ENCODE measurements around the gene ZIC5. TPM values are rescaled to one million over a fixed set of nuclear protein-coding genes. Genes with fewer than 3 reads are reported as not detected.

ZIC5 gene
- total and polyA plus RNA-seq, 8 donors = 0.06 TPM; not detected in 7

- intact Hi-C loops (cut with DNase I) = no loop called here
- H3K4me1 ChIP-seq = peaks cover 3 to 8% (median 5%) of the 10 kb centered on the region in 3 donors
- ATAC-seq (no peak), FAIRE-seq (no peak), DNase-seq (no peak)
- no peaks in the 10 kb centered on the region for H3K9me3 ChIP-seq
- H3K27ac ChIP-seq = no peak overlapping the region
- TF ChIP-seq CTCF (IDR thresholded peaks at IDR 0.05) = no peak
- peaks cover 22 to 93% (median 58%) of the 10 kb centered on the region in 4 donors for H3K27me3 ChIP-seq
- WGBS, 2 donors = 9 to 10% methylated on average over 34 of the region's 34 CpGs
- no peak overlapping the region for H3K4me3 ChIP-seq
- H3K36me3 ChIP-seq = no peaks in the 10 kb centered on the region
Measured at GRCh38 chr13:99974939-99975561, 3.5 kb upstream of the ZIC5 start.

GRCh38 chr13:99974296-99974938 lies 2.9 kb upstream of the ZIC5 start:
- peaks cover 22 to 93% (median 60%) of the 10 kb centered on the region in 4 donors for H3K27me3 ChIP-seq
- no peaks in the 10 kb centered on the region for H3K36me3 ChIP-seq
- H3K9me3 ChIP-seq = no peaks in the 10 kb centered on the region
- no peak overlapping the region for H3K27ac ChIP-seq
- FAIRE-seq (no peak), DNase-seq (no peak), ATAC-seq (no peak)
- no peak overlapping the region for H3K4me3 ChIP-seq
- H3K4me1 ChIP-seq = peaks cover 0 to 1% (median 0%) of the 10 kb centered on the region in 3 donors
- 17 to 20% methylated on average over 18 of the region's 18 CpGs for WGBS, 2 donors
- no peak for TF ChIP-seq CTCF (IDR thresholded peaks at IDR 0.05)
- intact Hi-C loops (cut with DNase I) = no loop called here

DNA sequence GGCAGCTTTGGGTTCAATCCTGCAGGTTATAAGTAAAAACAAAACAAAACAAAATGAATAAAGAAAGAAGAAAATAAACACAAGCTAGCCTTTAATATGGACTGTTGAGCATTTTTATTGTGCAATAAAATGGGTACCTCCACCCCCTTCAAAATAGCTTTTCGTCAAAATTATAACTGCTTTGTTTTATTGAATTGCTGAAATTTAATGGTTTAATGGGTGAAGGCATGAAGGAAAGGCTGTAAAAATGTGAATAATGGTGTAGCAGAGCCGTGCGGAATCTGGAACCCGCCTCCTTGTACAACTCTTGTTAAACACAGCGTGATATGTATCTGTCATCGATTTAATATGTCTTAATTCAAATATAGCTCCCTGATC lies 2.2 kb upstream of the ZIC5 start:
- DNase-seq = no peak

GRCh38 chr13:99973163-99973807 lies 1.7 kb upstream of the ZIC5 start:
- H3K27ac ChIP-seq = no peak overlapping the region
- H3K4me3 ChIP-seq = no peak overlapping the region
- H3K27me3 ChIP-seq = peaks cover 22 to 94% (median 58%) of the 10 kb centered on the region in 4 donors
- DNase-seq (no peak), FAIRE-seq (no peak), ATAC-seq (no peak)
- H3K9me3 ChIP-seq = no peaks in the 10 kb centered on the region
- intact Hi-C loops (cut with DNase I) = no loop called here
- no peaks in the 10 kb centered on the region for H3K36me3 ChIP-seq
- WGBS, 2 donors = 16 to 17% methylated on average over 11 of the region's 11 CpGs
- H3K4me1 ChIP-seq = peaks cover 0 to 8% (median 5%) of the 10 kb centered on the region in 3 donors
- no peak for TF ChIP-seq CTCF (IDR thresholded peaks at IDR 0.05)

More for the DNA sequence above, 2.2 kb upstream of the ZIC5 start:
- Histone ChIP-seq H3K4me1 (peaks cover 0 to 3% (median 0%) of the 10 kb centered on the region in 3 donors), H3K27ac (no peak overlapping the region), H3K4me3 (no peak overlapping the region), H3K36me3 (no peaks in the 10 kb centered on the region), H3K9me3 (no peaks in the 10 kb centered on the region), H3K27me3 (peaks cover 22 to 93% (median 59%) of the 10 kb centered on the region in 4 donors)
- ATAC-seq = no peak
- FAIRE-seq = no peak
- TF ChIP-seq CTCF (IDR thresholded peaks at IDR 0.05) = no peak
- 20 to 22% methylated on average over 6 of the region's 6 CpGs for WGBS, 2 donors
- intact Hi-C loops (cut with DNase I) = no loop called here

All from pancreas (tissue), 10 donors.